HG02870 (cell line): Measurements from ENCODE around the gene RSPH3.
"Not testable (repeated sequence)": the region's sequence is repeated elsewhere in the genome, so short reads cannot be mapped to it uniquely, and the experiment has no call there.

Experiments used
- ATAC-seq: cut with Tn5 transposase; IDR thresholded peaks from one replicate; pipeline ENCODE4 v1.9.1; 2021; ENCODE audit warnings: mild to moderate bottlenecking, moderate library complexity; ENCODE audit not compliant: unreplicated experiment

RSPH3 gene

GRCh38 chr6:159025224-159025623 is 25.2 kb upstream of the RSPH3 start:
- ATAC-seq = not testable (repeated sequence)

GRCh38 chr6:159023893-159024292 is 23.9 kb upstream of the RSPH3 start:
- ATAC-seq = no peak

- ATAC-seq = no peak
These were observed 20.0 kb upstream of the RSPH3 start for GRCh38 chr6:159020011-159020410.

- peak; percentile 80 for ATAC-seq
These were observed 18.0 kb upstream of the RSPH3 start for GRCh38 chr6:159017757-159018559.

- ATAC-seq = no peak
These were observed 14.4 kb upstream of the RSPH3 start for GRCh38 chr6:159014406-159014805.

GRCh38 chr6:159013229-159013628 is 13.2 kb upstream of the RSPH3 start:
- no peak for ATAC-seq

GRCh38 chr6:159012201-159012600 is 12.2 kb upstream of the RSPH3 start:
- no peak for ATAC-seq

- ATAC-seq = not testable (repeated sequence)
These were observed 10.1 kb upstream of the RSPH3 start for GRCh38 chr6:159010037-159010612.

GRCh38 chr6:159008656-159009288 is 8.8 kb upstream of the RSPH3 start:
- no peak for ATAC-seq

- no peak for ATAC-seq
These were observed 7.5 kb upstream of the RSPH3 start for GRCh38 chr6:159007510-159007909.

GRCh38 chr6:159005436-159005835 is 5.4 kb upstream of the RSPH3 start:
- ATAC-seq = no peak

GRCh38 chr6:159004592-159004991 is 4.6 kb upstream of the RSPH3 start:
- no peak for ATAC-seq

- ATAC-seq = no peak
These were observed 2.6 kb upstream of the RSPH3 start for GRCh38 chr6:159002432-159003155.

- ATAC-seq = peak; percentile 32
These were observed 792 bp downstream of the RSPH3 start for GRCh38 chr6:158999154-158999665.

GRCh38 chr6:158996856-158997255 is 3.1 kb downstream of the RSPH3 start:
- ATAC-seq = no peak

- ATAC-seq = no peak
These were observed 6.4 kb downstream of the RSPH3 start for GRCh38 chr6:158993639-158994038.

GRCh38 chr6:158991017-158991723 is 8.8 kb downstream of the RSPH3 start:
- no peak for ATAC-seq

- not testable (repeated sequence) for ATAC-seq
These were observed 10.3 kb downstream of the RSPH3 start for GRCh38 chr6:158989711-158990110.

GRCh38 chr6:158988477-158988876 is 11.5 kb downstream of the RSPH3 start:
- no peak for ATAC-seq

GRCh38 chr6:158987657-158988056 is 12.3 kb downstream of the RSPH3 start:
- no peak for ATAC-seq

GRCh38 chr6:158978757-158979156 is 21.2 kb downstream of the RSPH3 start:
- no peak for ATAC-seq
